Measurements from ENCODE around the gene FREM2.

Gene FREM2

GRCh38 chr13:38862443-38862842, 175.6 kb downstream of the FREM2 start:
- no peak for TF ChIP-seq CTCF (IDR thresholded peaks at IDR 0.05; ENCODE audit: insufficient read depth, low read depth, low read length, missing control alignments)
- no peak overlapping the region for H3K4me3 ChIP-seq (ENCODE audit: low read length)
- DNase-seq (ENCODE audit: low read depth) = no peak

GRCh38 chr13:38863536-38863935, 176.7 kb downstream of the FREM2 start:
- DNase-seq (ENCODE audit: low read depth) = no peak
- no peak for TF ChIP-seq CTCF (IDR thresholded peaks at IDR 0.05; ENCODE audit: insufficient read depth, low read depth, low read length, missing control alignments)
- no peak overlapping the region for H3K4me3 ChIP-seq (ENCODE audit: low read length)

GRCh38 chr13:38866649-38867048, 179.8 kb downstream of the FREM2 start:
- H3K4me3 ChIP-seq (ENCODE audit: low read length) = no peak overlapping the region
- peak; percentile 31 for TF ChIP-seq CTCF (IDR thresholded peaks at IDR 0.05; ENCODE audit: insufficient read depth, low read depth, low read length, missing control alignments)
- DNase-seq (ENCODE audit: low read depth) = peak; percentile 45

GRCh38 chr13:38868399-38868798, 181.5 kb downstream of the FREM2 start:
- H3K4me3 ChIP-seq (ENCODE audit: low read length) = no peak overlapping the region
- no peak for TF ChIP-seq CTCF (IDR thresholded peaks at IDR 0.05; ENCODE audit: insufficient read depth, low read depth, low read length, missing control alignments)

GRCh38 chr13:38868870-38869269, 182.0 kb downstream of the FREM2 start:
- no peak overlapping the region for H3K4me3 ChIP-seq (ENCODE audit: low read length)
- no peak for DNase-seq (ENCODE audit: low read depth)
- TF ChIP-seq CTCF (IDR thresholded peaks at IDR 0.05; ENCODE audit: insufficient read depth, low read depth, low read length, missing control alignments) = no peak

More at GRCh38 chr13:38868399-38868798, 181.5 kb downstream of the FREM2 start:
- DNase-seq (ENCODE audit: low read depth) = no peak

- DNase-seq (ENCODE audit: low read depth) = no peak
- no peak for TF ChIP-seq CTCF (IDR thresholded peaks at IDR 0.05; ENCODE audit: insufficient read depth, low read depth, low read length, missing control alignments)
- no peak overlapping the region for H3K4me3 ChIP-seq (ENCODE audit: low read length)
Measured at GRCh38 chr13:38871275-38871674, 184.4 kb downstream of the FREM2 start.

GRCh38 chr13:38872693-38873092, 185.8 kb downstream of the FREM2 start:
- H3K4me3 ChIP-seq (ENCODE audit: low read length) = no peak overlapping the region
- DNase-seq (ENCODE audit: low read depth) = peak; percentile 65
- TF ChIP-seq CTCF (IDR thresholded peaks at IDR 0.05; ENCODE audit: insufficient read depth, low read depth, low read length, missing control alignments) = peak; percentile 72

Measured in epithelial cell of esophagus (primary cell).